Skeletal muscle satellite cell (primary cell): Measurements from ENCODE around the gene KLHL17.
A peak's percentile ranks its signal among the peaks of the same experiment; 100 is the strongest.

Source experiments
- H3K27me3 ChIP-seq: 2 replicates; pipeline ENCODE4 v1.7.0; 2013; ENCODE audit warnings: low read length; ENCODE audit not compliant: control insufficient read depth, insufficient read depth
- H3K36me3 ChIP-seq: 2 replicates; pipeline ENCODE4 v1.7.0; 2013; ENCODE audit warnings: mild to moderate bottlenecking, control low read depth, low read length; ENCODE audit not compliant: insufficient read depth
- H3K4me1 ChIP-seq: 2 replicates; pipeline ENCODE4 v1.7.0; 2013; ENCODE audit warnings: low read length; ENCODE audit not compliant: control insufficient read depth, insufficient read depth
- H3K4me2 ChIP-seq: 2 replicates; pipeline ENCODE4 v1.7.0; 2013; ENCODE audit warnings: mild to moderate bottlenecking, low read length
- H3K4me3 ChIP-seq: 2 replicates; pipeline ENCODE4 v1.7.0; 2013; ENCODE audit warnings: low read length
- H3K9ac ChIP-seq: 2 replicates; pipeline ENCODE4 v1.7.0; 2013; ENCODE audit warnings: mild to moderate bottlenecking, low read depth, low read length, moderate library complexity
- H3K9me3 ChIP-seq: replicated peaks from 2 replicates; pipeline ENCODE4 v1.7.0; 2013; ENCODE audit warnings: mild to moderate bottlenecking, control low read depth, low read length

KLHL17 gene

DNA sequence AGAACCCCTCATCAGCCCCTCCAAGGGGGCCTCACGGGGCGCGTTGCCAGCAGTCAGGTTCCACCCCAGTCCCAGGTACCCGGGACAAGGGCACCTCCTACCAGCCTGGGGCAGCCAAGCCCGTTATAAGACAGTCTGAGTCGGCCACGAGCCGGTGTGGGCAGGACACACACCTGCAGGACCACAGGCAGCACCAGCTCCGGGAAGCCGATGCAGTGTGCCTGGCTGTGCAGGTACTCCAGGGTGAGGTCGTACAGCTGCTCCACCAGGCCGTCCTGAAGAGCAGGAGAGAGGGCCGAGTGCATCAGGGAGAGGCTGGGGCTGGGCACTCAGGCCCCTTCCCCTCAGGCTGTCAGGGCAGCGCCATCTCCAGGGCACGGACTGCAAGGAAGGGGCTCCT, 12.4 kb upstream of the KLHL17 start:
- Histone ChIP-seq H3K27me3 (no peaks in the 10 kb centered on the region), H3K36me3 (peaks cover 74% of the 10 kb centered on the region), H3K4me1 (peaks cover 22% of the 10 kb centered on the region), H3K4me3 (no peak overlapping the region), H3K9ac (no peak overlapping the region), H3K4me2 (no peak overlapping the region), H3K9me3 (no peaks in the 10 kb centered on the region)

- peaks cover under 1% of the 10 kb centered on the region for H3K4me1 ChIP-seq
- no peaks in the 10 kb centered on the region for H3K9me3 ChIP-seq
- H3K36me3 ChIP-seq: peaks cover 85% of the 10 kb centered on the region
- H3K9ac ChIP-seq: no peak overlapping the region
- H3K4me2 ChIP-seq: no peak overlapping the region
- H3K4me3 ChIP-seq: no peak overlapping the region
- no peaks in the 10 kb centered on the region for H3K27me3 ChIP-seq
Observed at GRCh38 chr1:950268-950667, 10.1 kb upstream of the KLHL17 start.

GRCh38 chr1:950881-951280, 9.5 kb upstream of the KLHL17 start:
- no peaks in the 10 kb centered on the region for H3K4me1 ChIP-seq
- H3K27me3 ChIP-seq: no peaks in the 10 kb centered on the region
- H3K4me3 ChIP-seq: no peak overlapping the region
- H3K9me3 ChIP-seq: no peaks in the 10 kb centered on the region
- H3K36me3 ChIP-seq: peaks cover 88% of the 10 kb centered on the region
- H3K9ac ChIP-seq: no peak overlapping the region
- H3K4me2 ChIP-seq: no peak overlapping the region

GRCh38 chr1:951364-951763, 9.0 kb upstream of the KLHL17 start:
- H3K36me3 ChIP-seq: peaks cover 88% of the 10 kb centered on the region
- H3K4me2 ChIP-seq: no peak overlapping the region
- H3K9ac ChIP-seq: no peak overlapping the region
- no peaks in the 10 kb centered on the region for H3K9me3 ChIP-seq
- no peaks in the 10 kb centered on the region for H3K27me3 ChIP-seq
- H3K4me3 ChIP-seq: no peak overlapping the region
- H3K4me1 ChIP-seq: no peaks in the 10 kb centered on the region

GRCh38 chr1:952201-952600, 8.2 kb upstream of the KLHL17 start:
- H3K36me3 ChIP-seq: peaks cover 86% of the 10 kb centered on the region
- no peaks in the 10 kb centered on the region for H3K4me1 ChIP-seq
- no peak overlapping the region for H3K4me2 ChIP-seq
- no peak overlapping the region for H3K4me3 ChIP-seq
- H3K27me3 ChIP-seq: no peaks in the 10 kb centered on the region
- H3K9ac ChIP-seq: no peak overlapping the region
- no peaks in the 10 kb centered on the region for H3K9me3 ChIP-seq

DNA sequence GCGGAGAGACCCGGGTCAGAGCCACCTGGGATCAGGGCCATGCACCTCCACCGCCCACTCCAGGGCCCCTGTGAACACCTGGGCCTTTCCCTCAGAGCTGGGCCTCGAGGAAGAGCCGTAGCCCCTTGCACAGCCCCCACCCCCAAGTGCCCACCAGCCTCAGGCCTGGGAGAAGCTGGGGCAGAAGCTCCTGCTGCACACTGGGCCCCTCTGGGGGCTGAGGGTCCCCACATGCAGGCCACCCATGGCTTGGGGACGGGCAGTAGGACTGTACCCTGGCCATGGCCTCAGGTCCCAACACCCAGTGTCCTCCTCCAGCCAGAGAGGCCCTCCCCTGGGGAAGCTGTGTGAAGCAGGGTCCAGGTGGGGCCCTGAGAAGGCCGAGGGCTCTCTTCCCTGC, 7.8 kb upstream of the KLHL17 start:
- peaks cover 2% of the 10 kb centered on the region for H3K4me1 ChIP-seq
- H3K9ac ChIP-seq: no peak overlapping the region
- no peak overlapping the region for H3K4me3 ChIP-seq
- no peak overlapping the region for H3K4me2 ChIP-seq
- H3K27me3 ChIP-seq: no peaks in the 10 kb centered on the region
- H3K9me3 ChIP-seq: no peaks in the 10 kb centered on the region
- peaks cover 82% of the 10 kb centered on the region for H3K36me3 ChIP-seq

DNA sequence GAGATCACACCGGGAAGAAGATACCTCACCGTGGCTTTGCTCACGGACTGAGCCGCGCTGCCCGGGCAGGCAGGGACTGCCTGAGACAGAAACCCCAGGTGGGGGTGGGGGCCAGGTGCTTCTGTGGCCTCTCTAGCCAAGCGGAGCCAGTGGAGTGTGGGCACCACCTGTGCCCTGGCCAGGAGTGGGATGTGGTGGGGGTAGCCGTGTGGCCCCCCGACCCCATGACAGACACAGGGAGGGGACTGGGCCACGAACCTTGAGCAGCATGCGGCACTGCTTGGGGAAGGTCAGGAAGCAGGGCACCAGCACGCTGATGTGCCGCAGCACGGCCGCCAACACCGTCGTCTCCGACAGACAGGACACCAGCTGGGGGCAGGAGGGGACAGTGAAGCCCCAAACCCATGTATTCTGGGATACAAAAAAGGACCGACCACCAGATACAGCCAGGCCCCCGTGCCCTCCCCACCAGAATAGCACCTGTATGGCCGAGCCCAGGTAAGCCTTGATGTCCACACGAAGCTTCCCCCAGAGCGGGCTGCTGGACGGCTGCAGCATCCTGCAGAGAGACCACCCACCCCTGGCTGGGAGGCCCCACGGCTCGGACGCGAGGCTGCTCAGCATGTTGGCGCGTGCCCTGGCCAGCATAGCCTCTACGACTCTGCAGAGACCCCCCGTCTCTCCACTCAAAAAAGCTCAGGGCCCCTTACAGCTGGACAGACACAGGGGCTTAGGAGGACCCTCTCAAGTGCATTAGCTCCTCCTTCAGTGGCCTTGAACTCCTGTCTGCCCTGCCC, 6.7 kb upstream of the KLHL17 start:
- Histone ChIP-seq H3K4me3 (no peak overlapping the region), H3K36me3 (peaks cover 72% of the 10 kb centered on the region), H3K9ac (no peak overlapping the region), H3K9me3 (no peaks in the 10 kb centered on the region), H3K4me1 (peaks cover 5% of the 10 kb centered on the region), H3K27me3 (no peaks in the 10 kb centered on the region), H3K4me2 (no peak overlapping the region)

GRCh38 chr1:954927-955326, 5.5 kb upstream of the KLHL17 start:
- Histone ChIP-seq H3K36me3 (peaks cover 61% of the 10 kb centered on the region), H3K4me2 (no peak overlapping the region), H3K27me3 (no peaks in the 10 kb centered on the region), H3K9me3 (no peaks in the 10 kb centered on the region), H3K9ac (no peak overlapping the region), H3K4me3 (no peak overlapping the region), H3K4me1 (peaks cover 5% of the 10 kb centered on the region)

DNA sequence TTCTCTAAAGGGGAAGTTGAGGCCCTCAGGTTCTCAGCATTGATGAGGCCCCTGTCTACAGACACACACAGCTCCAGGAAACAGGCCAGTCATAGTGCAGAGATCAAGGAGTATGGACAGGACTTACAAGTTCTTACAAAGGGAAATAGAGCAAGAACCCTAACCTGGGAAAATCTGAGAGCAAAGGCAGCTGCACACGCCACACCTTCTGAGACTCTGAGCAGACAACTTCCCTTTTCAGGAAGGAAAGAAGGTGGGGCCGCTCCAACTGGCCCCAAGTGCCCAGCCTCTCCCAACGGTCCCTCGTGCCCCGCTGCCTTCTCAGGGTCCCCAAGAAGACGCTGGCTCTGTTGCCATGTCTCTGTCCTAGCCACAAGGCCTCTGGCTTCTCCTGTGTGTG, 4.9 kb upstream of the KLHL17 start:
- peaks cover 56% of the 10 kb centered on the region for H3K36me3 ChIP-seq
- H3K9ac ChIP-seq: no peak overlapping the region
- no peak overlapping the region for H3K4me3 ChIP-seq
- no peaks in the 10 kb centered on the region for H3K27me3 ChIP-seq
- H3K4me2 ChIP-seq: no peak overlapping the region
- H3K4me1 ChIP-seq: peaks cover 5% of the 10 kb centered on the region
- H3K9me3 ChIP-seq: no peaks in the 10 kb centered on the region

- H3K4me1 ChIP-seq: peaks cover 11% of the 10 kb centered on the region
- no peaks in the 10 kb centered on the region for H3K9me3 ChIP-seq
- no peaks in the 10 kb centered on the region for H3K27me3 ChIP-seq
- no peak overlapping the region for H3K9ac ChIP-seq
- no peak overlapping the region for H3K4me2 ChIP-seq
- H3K4me3 ChIP-seq: no peak overlapping the region
- H3K36me3 ChIP-seq: peaks cover 47% of the 10 kb centered on the region
Observed at GRCh38 chr1:956636-957035, 3.7 kb upstream of the KLHL17 start.

DNA sequence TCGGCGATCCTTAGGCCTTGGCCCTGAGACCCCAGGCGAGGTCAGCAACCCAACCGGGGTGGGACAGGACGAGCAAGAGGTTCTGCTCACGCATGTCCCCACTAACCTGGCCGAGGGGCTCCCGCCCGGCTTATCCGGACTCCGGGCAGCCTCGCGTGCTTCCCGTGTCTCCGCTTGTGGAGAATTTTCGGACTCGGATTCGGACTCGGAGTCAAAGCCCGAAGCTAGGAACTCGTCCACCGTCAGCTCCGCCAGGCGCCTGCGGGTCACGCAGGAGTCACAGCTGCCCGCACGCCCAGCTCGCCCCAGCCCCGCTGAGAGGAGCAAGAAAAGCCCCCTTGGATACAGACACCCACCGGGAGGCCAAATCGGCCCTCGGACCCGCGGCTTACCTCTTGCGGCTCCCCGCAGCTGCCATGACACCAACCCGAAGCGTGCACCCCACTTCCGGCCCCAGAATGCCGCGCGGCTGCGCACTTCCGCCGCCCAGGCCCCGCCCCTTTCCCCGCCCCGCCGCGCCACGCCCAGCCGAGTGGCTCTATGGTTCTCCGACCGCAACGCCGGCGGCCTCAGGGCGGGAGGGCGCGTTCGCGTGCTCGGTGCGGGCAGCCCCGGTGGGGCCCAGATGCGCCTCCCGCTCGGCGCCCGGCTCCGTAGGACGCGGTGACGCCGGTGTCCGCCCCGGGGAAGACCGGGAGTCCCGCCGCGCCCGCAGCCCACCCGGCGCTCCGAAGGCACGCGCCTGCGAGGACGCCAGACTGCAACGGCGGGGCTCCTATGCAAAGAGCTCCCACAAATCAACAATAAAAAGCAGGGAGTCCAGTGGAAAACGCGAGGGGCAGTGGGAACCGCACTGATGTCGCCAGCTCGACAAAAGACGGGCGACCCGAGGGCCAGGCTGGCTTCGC, 1.3 kb upstream of the KLHL17 start, which contains the start of gene NOC2L:
NOC2L (minus strand) TSS at position 434 of the 908 bp plus-strand sequence; CDS start at position 418, 16 bp downstream.
- peaks cover 13% of the 10 kb centered on the region for H3K4me1 ChIP-seq
- H3K4me2 ChIP-seq: peak within 1 kb of the TSS; percentile 92
- H3K27me3 ChIP-seq: no peaks in the 10 kb centered on the region
- H3K9me3 ChIP-seq: no peaks in the 10 kb centered on the region
- H3K4me3 ChIP-seq: peak within 1 kb of the TSS; percentile 89
- H3K9ac ChIP-seq: peak within 1 kb of the TSS; percentile 95
- peaks cover 46% of the 10 kb centered on the region for H3K36me3 ChIP-seq
